IMR-90 (cell line): ENCODE measurements around the gene MLIP. TPM values are rescaled to one million over a fixed set of nuclear protein-coding genes. Genes with fewer than 3 reads are reported as not detected.

Experiments
- ATAC-seq: fragments of 200-7000 bp; cut with Tn5 transposase; 2 replicates; pipeline ENCODE4 v1.9.1; 2020; ENCODE audit warnings: low read depth, mild to moderate bottlenecking, moderate library complexity
- BruUV-seq: library from RNA; stranded (reverse); fragments of 400-500 nt; replicated peaks from 2 replicates; lab custom pipeline; 2021; lab: Mats Ljungman, UMichigan
- CTCF ChIA-PET: fragments of 300-600 bp; formaldehyde crosslinking; extraction: SDS; loops from one replicate; lab custom pipeline; 2021; ENCODE audit warnings: antibody characterized with exemption; lab: Yijun Ruan, JAX
- POLR2A ChIA-PET: fragments of 300-600 bp; sonication (Branson Sonifier 250); formaldehyde crosslinking; loops from one replicate; lab custom pipeline; 2022; ENCODE audit warnings: antibody characterized with exemption; ENCODE audit not compliant: unreplicated experiment; lab: Charles Lee
- DNase-seq: peaks from one replicate; pipeline ENCODE4 v3.0.0; 2013
- H2AFZ ChIP-seq: replicated peaks from 2 replicates; pipeline ENCODE3; 2013; ENCODE audit warnings: low read length, mild to moderate bottlenecking; ENCODE audit not compliant: poor library complexity
- H2AK5ac ChIP-seq: 2 replicates; pipeline ENCODE4 v1.6.1; 2013; ENCODE audit warnings: low read depth, low read length, inconsistent platforms
- H2AK9ac ChIP-seq: replicated peaks from 2 replicates; pipeline ENCODE3; 2013; ENCODE audit warnings: mild to moderate bottlenecking, low read depth, low read length, moderate library complexity; ENCODE audit not compliant: poor library complexity
- H2BK120ac ChIP-seq: 2 replicates; pipeline ENCODE4 v1.6.1; 2013; ENCODE audit warnings: low read depth, low read length, inconsistent platforms
- H2BK15ac ChIP-seq: 3 replicates; pipeline ENCODE4 v1.6.1; 2013; ENCODE audit warnings: low read depth, low read length, inconsistent platforms
- H2BK20ac ChIP-seq: 2 replicates; pipeline ENCODE4 v1.6.1; 2013; ENCODE audit warnings: low read depth, mild to moderate bottlenecking, inconsistent platforms, low read length, moderate library complexity
- H2BK5ac ChIP-seq: 2 replicates; pipeline ENCODE4 v1.6.1; 2013; ENCODE audit warnings: mild to moderate bottlenecking, low read depth, low read length, inconsistent platforms; ENCODE audit not compliant: poor library complexity, severe bottlenecking
- H3K14ac ChIP-seq: replicated peaks from 2 replicates; pipeline ENCODE4 v1.6.1; 2013; ENCODE audit warnings: low read depth, low read length, inconsistent platforms
- H3K18ac ChIP-seq: 2 replicates; pipeline ENCODE4 v1.6.1; 2013; ENCODE audit warnings: low read depth, low read length, control low read depth
- H3K23ac ChIP-seq: 2 replicates; pipeline ENCODE4 v1.6.1; 2013; ENCODE audit warnings: low read depth, low read length, inconsistent platforms
- H3K27ac ChIP-seq: 2 replicates; pipeline ENCODE4 v1.5.1; 2013; ENCODE audit warnings: mild to moderate bottlenecking, control low read depth, low read length; ENCODE audit not compliant: insufficient read depth
- H3K27me3 ChIP-seq: 2 replicates; pipeline ENCODE4 v1.6.1; 2013; ENCODE audit warnings: low read length; ENCODE audit not compliant: control insufficient read depth, insufficient read depth
- H3K36me3 ChIP-seq: 2 replicates; pipeline ENCODE4 v1.6.1; 2013; ENCODE audit warnings: low read length, mixed read lengths; ENCODE audit not compliant: control insufficient read depth, insufficient read depth
- H3K4ac ChIP-seq: 2 replicates; pipeline ENCODE4 v1.6.1; 2013; ENCODE audit warnings: low read depth, low read length, inconsistent platforms
- H3K4me1 ChIP-seq: 2 replicates; pipeline ENCODE4 v1.6.1; 2013; ENCODE audit warnings: low read length, mixed read lengths; ENCODE audit not compliant: control insufficient read depth, insufficient read depth
- H3K4me2 ChIP-seq: 2 replicates; pipeline ENCODE4 v1.6.1; 2013; ENCODE audit warnings: low read depth, mild to moderate bottlenecking, control low read depth, low read length, moderate library complexity
- H3K4me3 ChIP-seq: 2 replicates; pipeline ENCODE4 v1.5.1; 2013; ENCODE audit warnings: low read depth, mild to moderate bottlenecking, control low read depth, low read length, moderate library complexity; ENCODE audit not compliant: insufficient read depth
- H3K56ac ChIP-seq: 2 replicates; pipeline ENCODE4 v1.6.1; 2013; ENCODE audit warnings: low read length, inconsistent platforms; ENCODE audit not compliant: insufficient read depth; ENCODE audit errors: extremely low read depth
- H3K79me1 ChIP-seq, 2 experiments: 2 replicates each; pipeline ENCODE4 v1.6.1; 2013; ENCODE audit warnings: low read length in 2 of 2, inconsistent platforms in 1 of 2, low read depth in 1 of 2
- H3K9ac ChIP-seq: 2 replicates; pipeline ENCODE4 v1.6.1; 2013; ENCODE audit warnings: low read depth, low read length, control low read depth
- H3K9me1 ChIP-seq: 2 replicates; pipeline ENCODE4 v1.6.1; 2013; ENCODE audit warnings: low read length, inconsistent platforms; ENCODE audit not compliant: insufficient read depth
- H3K9me3 ChIP-seq: 2 replicates; pipeline ENCODE4 v1.6.1; 2013; ENCODE audit warnings: low read length; ENCODE audit not compliant: control insufficient read depth, insufficient read depth
- H4K20me1 ChIP-seq: 2 replicates; pipeline ENCODE4 v1.6.1; 2013; ENCODE audit warnings: low read length, inconsistent platforms; ENCODE audit not compliant: insufficient read depth
- H4K5ac ChIP-seq: 2 replicates; pipeline ENCODE4 v1.6.1; 2013; ENCODE audit warnings: mild to moderate bottlenecking, low read depth, low read length, control low read depth
- H4K8ac ChIP-seq, 2 experiments: 2 replicates each; pipeline ENCODE4 v1.6.1; 2013; ENCODE audit warnings: low read depth in 2 of 2, low read length in 2 of 2, control low read depth in 1 of 2, inconsistent platforms in 1 of 2
- H4K91ac ChIP-seq: 2 replicates; pipeline ENCODE4 v1.6.1; 2013; ENCODE audit warnings: low read depth, low read length, inconsistent platforms; ENCODE audit not compliant: insufficient read depth
- BHLHE40 ChIP-seq: fragments of 150-350 bp; IDR thresholded peaks from 2 replicates; pipeline ENCODE4 v1.6.1; 2016; ENCODE audit warnings: mild to moderate bottlenecking, low read depth, low read length
- CHD1 ChIP-seq: IDR thresholded peaks from 2 replicates; pipeline ENCODE4 v1.6.1; 2012; ENCODE audit warnings: low read depth, low read length, improper control_type of control experiment
- CTCF ChIP-seq: conservative IDR thresholded peaks from 2 replicates; pipeline ENCODE4 v1.5.1; 2012; ENCODE audit warnings: mild to moderate bottlenecking, low read depth, low read length, improper control_type of control experiment
- FOS ChIP-seq: fragments of 150-350 bp; IDR thresholded peaks from 2 replicates; pipeline ENCODE4 v1.6.1; 2016; ENCODE audit warnings: low read depth, low read length
- MAZ ChIP-seq: IDR thresholded peaks from 2 replicates; pipeline ENCODE4 v1.6.1; 2012; ENCODE audit warnings: low read depth, mild to moderate bottlenecking, low read length, improper control_type of control experiment, moderate library complexity, borderline replicate concordance
- MXI1 ChIP-seq: IDR thresholded peaks from 2 replicates; pipeline ENCODE4 v1.6.1; 2012; ENCODE audit warnings: low read depth, mild to moderate bottlenecking, low read length, moderate library complexity, borderline replicate concordance
- POLR2A ChIP-seq: IDR thresholded peaks from 2 replicates; pipeline ENCODE4 v1.6.1; 2012; ENCODE audit warnings: mild to moderate bottlenecking, low read depth, low read length
- RFX5 ChIP-seq: IDR thresholded peaks from 2 replicates; pipeline ENCODE4 v1.8.0; 2012; ENCODE audit warnings: low read depth, mild to moderate bottlenecking, low read length, moderate library complexity
- SMC3 ChIP-seq: fragments of 150-350 bp; IDR thresholded peaks from 2 replicates; pipeline ENCODE4 v1.6.1; 2016; ENCODE audit warnings: low read depth, mild to moderate bottlenecking, antibody characterized with exemption, low read length, moderate library complexity
- USF2 ChIP-seq: fragments of 150-350 bp; IDR thresholded peaks from 2 replicates; pipeline ENCODE4 v1.6.1; 2017; ENCODE audit warnings: mild to moderate bottlenecking, antibody characterized with exemption, low read length, low read depth
- WGBS, 2 experiments: methylation state at CpG; one replicate each; pipeline versions ENCODE4 v1.1.5 to v1.1.7; 2013; ENCODE audit warnings: missing lambda C conversion rate in 2 of 2; ENCODE audit not compliant: insufficient read length in 1 of 2; ENCODE audit errors: extremely low coverage in 2 of 2; 5-methylcytosine and 5-hydroxymethylcytosine counted together
- dilution Hi-C: fragments of 300-500 bp; cut with HindIII; formaldehyde crosslinking; loops from one replicate; pipeline ENCODE4 v1.14.3; 2018; ENCODE audit warnings: low sequenced_read_pairs; ENCODE audit not compliant: unreplicated experiment
- in situ Hi-C: fragments of 300-500 bp; cut with MboI; formaldehyde crosslinking; loops from 3 replicates; pipeline ENCODE4 v1.14.3; 2019; ENCODE audit warnings: low sequenced_read_pairs, inconsistent platforms, mixed read lengths
- intact Hi-C: fragments of 100-400 bp; cut with micrococcal nuclease; formaldehyde crosslinking; loops from 2 replicates; pipeline ENCODE4 v1.10.0; 2022
- polyA plus RNA-seq, 3 experiments: library from polyadenylated mRNA; depleted of rRNA; stranded (reverse); fragments of >200 nt; gene quantifications; 2 replicates each; pipeline ENCODE4 v1.2.3, GENCODE V29; 2012; ENCODE audit warnings: low replicate concordance in 1 of 3
- total RNA-seq: library from RNA; depleted of rRNA; stranded (reverse); fragments of >200 nt; gene quantifications from 2 replicates; pipeline ENCODE4 v1.2.3, GENCODE V29; 2012

MLIP gene
- total and polyA plus RNA-seq, 2 of the 4 experiments (the other 2 are of a cell fraction) = not detected

GRCh38 chr6:54206510-54206909 lies 95.3 kb downstream of the MLIP start:
- H3K79me1 ChIP-seq = no peaks in the 10 kb centered on the region
- H2BK20ac ChIP-seq = no peak overlapping the region
- no peak overlapping the region for H2BK15ac ChIP-seq
- POLR2A ChIA-PET = no interaction called here
- no peak overlapping the region for H4K91ac ChIP-seq
- no peak overlapping the region for H3K18ac ChIP-seq
- no peak overlapping the region for H3K4ac ChIP-seq
- H3K27me3 ChIP-seq = no peaks in the 10 kb centered on the region
- no CpG with 5 or more reads among the region's 2 CpGs for WGBS, 2 experiments
- no peak overlapping the region for H2AK9ac ChIP-seq
- dilution Hi-C loops = no loop called here
- H3K27ac ChIP-seq = no peak overlapping the region
- no peak overlapping the region for H3K4me2 ChIP-seq
- ATAC-seq = no peak
- no peaks in the 10 kb centered on the region for H4K20me1 ChIP-seq
- intact Hi-C loops = no loop called here
- in situ Hi-C loops = no loop called here
- H3K36me3 ChIP-seq = no peaks in the 10 kb centered on the region
- H4K8ac ChIP-seq = no peak overlapping the region
- no peak overlapping the region for H3K23ac ChIP-seq
- no peak for DNase-seq
- no peak overlapping the region for H3K4me3 ChIP-seq
- no peak overlapping the region for H3K14ac ChIP-seq
- H3K56ac ChIP-seq = no peak overlapping the region
- no peaks in the 10 kb centered on the region for H3K9me3 ChIP-seq
- no peaks in the 10 kb centered on the region for H3K4me1 ChIP-seq
- no peak overlapping the region for H2BK5ac ChIP-seq
- no TSS peak for BruUV-seq
- H4K5ac ChIP-seq = no peak overlapping the region
- H3K9ac ChIP-seq = no peak overlapping the region
- no peak overlapping the region for H2AFZ ChIP-seq
- CTCF ChIA-PET = no interaction called here
- no peak overlapping the region for H2AK5ac ChIP-seq
- no peaks in the 10 kb centered on the region for H3K9me1 ChIP-seq
- no peak overlapping the region for H2BK120ac ChIP-seq
- TF ChIP-seq RFX5 (no peak), USF2 (no peak), BHLHE40 (no peak), CHD1 (no peak), FOS (no peak), POLR2A (no peak), CTCF (no peak), MXI1 (no peak), MAZ (no peak), SMC3 (no peak)
